GM19025 (cell line): ENCODE measurements around the gene C16orf95.

ENCODE experiments used
- ATAC-seq: cut with Tn5 transposase; IDR thresholded peaks from one replicate; pipeline ENCODE4 v1.9.1; 2021; ENCODE audit warnings: mild to moderate bottlenecking, low read depth, moderate library complexity; ENCODE audit not compliant: unreplicated experiment

Gene C16orf95

DNA sequence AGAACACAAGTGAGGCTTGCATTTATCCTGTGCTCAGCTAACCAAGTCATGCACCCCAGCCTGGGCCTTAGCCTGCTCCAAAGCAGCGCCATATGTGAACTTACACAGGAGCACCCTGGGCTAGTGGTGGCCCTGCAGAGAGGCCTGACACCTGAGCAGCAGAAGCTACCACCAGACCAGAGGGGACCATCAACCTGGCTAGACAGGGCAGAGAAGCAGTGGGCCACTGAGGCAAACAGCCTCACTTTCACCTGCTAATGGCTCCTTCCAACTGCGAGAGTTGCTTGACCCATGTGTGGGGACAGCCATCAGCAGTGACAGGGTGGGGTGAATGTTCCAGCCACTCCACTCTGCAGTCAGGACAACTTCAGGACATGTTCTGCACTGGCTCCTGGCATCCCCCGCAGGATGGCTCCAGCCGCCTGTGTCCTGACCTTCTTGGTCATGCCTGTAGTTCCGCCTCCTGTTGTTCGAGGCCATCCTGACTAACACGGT, 2.9 kb upstream of the C16orf95 start:
- ATAC-seq: no peak

DNA sequence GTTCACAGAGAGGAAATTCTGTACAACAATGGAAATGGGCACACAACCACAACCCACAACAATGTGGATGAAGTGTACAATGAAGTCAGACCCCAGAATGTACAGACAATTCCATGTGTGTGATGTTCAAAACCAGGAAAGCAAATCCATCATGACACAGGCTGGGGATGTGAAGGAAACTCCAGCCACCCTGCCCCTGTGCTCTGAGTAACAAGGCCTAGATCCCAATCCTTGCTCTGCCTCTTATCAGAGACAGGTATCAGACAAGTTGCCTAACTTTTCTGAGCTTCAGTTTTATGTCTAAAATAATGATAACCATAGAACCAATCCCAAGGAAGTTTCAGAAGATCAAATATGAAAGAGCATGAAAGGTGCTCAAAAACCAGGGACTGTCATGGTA, 1.8 kb upstream of the C16orf95 start:
- ATAC-seq: no peak

DNA sequence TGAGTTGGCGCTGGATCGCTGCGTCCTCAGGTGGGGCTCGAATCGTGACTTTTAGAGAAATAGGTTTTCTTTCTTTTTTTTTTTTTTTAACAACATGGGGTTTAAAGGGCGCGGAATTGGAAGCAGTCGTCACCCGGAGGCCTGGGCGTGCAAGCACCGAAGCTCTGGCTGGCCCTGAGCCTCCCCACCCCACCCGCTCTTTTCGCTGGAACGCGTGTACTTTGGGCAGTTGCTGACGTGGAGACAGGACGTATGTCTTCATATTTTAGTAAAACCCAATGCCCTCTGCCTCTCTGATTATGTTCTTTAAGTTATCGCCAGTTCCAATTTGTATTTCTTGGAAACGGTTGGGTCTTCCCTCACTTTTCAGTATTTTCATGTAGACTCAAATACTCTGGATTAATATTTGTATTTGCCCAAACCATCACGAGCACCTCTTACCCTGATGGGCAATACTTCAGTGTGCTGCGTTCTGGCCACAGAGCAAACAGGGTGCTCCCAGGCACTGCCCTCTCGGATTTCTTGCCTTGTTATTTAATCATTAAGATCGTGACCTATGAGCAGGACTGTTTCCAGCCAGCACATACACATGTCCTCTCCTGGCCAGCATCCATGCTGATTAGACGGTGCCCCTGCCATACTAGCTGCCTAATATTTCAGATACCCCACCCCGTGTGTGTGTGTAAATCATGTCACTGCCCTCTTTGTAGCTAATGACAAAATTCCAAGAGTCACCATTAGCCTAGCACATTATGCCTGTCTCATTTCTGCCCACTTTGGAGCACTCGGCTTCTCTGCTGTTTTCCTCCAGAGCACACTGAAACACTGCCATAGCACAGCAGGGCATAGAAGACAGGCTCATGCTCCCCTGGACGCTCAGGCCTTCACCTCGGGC, 805 bp upstream of the C16orf95 start:
- ATAC-seq: no peak

DNA sequence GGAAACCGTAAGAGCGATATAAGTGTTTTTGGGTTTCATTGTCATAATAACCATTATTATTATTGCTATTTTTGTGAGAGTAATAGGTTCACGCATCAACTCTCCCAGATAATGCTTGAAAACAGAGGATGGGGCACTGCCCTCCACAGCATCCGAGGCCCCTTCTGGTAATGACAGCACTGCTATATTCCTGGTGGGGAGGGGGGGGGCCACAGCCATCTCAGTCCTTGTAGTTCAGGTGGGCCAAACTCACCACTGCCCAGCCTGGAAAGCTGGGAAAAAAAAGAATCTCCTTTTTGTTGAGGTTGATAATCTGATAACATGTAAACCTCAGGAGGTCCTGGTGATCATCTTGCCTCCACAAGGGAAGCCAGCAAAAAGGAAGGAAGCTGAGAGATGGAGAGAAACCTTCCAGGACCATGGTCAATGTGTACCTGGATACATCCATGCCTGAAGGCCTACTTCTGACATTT, 706 bp downstream of the C16orf95 start:
- ATAC-seq: no peak

DNA sequence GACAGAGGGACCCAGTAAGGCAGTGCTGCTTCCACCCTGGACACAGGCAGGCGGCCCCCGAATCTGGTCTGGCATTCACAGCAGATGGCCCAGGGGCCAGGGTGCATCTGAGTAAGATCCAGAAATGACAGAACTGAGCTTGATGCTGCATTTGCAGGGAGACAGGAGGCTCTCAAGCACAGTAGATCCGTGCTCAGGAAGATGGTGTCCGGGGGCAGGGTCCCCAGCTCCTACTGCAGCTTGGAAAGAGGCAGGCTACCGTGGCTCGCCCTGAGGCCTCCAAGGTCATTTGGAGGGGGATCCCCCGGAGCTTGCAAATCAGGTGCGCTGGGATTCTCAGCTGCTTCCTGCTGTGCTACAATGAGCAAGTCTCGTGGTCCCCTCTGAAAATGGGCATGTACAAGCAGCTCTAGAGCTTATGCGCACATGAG, 2.2 kb downstream of the C16orf95 start:
- ATAC-seq: no peak

DNA sequence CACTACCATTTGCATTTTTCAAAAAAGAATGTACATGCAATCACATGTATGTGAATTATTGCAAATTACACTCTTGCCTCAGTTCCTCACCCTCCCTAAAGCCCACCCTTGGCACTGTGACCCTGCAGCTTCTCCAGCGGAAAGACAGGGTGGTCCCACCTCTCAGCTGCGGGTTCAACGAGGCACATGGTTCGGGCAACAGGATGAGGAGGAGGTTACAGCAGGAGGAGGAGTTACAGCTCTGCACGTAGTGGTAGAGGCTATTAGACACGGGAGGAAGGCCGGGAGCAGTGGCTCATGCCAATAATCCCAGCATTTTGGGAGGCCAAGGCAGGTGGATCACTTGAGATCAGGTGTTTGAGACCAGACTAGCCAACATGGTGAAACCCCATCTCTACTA, 5.2 kb downstream of the C16orf95 start:
- ATAC-seq: no peak

DNA sequence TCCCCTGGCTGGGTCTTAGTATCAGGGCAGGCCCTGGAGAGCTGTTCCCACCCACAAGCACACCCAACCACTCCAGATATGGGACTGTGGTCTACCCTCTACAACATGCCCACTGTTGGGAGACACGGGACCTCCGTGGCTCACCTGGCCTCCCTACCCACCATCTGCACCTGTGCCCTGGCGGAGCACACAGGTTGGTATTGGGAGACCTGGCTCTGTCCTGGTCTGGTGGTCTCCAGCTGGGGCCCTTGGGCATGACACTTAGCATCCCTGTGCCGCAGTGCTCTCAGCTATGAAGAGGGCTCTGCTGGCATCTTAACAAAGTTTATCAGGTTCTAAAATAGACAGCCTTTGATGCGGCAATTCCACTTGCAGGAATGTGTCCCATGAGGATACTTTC, 5.8 kb downstream of the C16orf95 start:
- ATAC-seq: no peak

DNA sequence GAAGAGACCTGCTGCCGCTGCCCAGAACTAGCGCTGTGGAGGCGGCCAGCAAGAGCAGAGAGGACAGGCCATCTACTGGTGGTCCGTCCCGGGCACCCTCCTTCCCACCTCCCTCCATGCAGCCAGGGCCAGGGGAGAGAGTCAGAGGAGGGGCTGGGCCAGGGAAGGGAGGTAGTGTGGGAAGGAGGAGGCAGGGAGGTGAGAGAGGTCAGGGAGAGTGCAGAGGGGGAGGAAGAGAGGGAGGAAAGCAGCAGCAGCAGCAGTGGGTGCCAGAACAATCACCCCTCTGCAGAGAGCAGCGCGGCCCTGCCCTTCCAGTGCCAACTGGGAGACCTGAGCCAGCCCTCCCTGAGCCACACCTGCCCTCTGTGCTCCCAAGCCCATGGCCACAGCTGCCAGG, 6.6 kb downstream of the C16orf95 start:
- no peak for ATAC-seq

DNA sequence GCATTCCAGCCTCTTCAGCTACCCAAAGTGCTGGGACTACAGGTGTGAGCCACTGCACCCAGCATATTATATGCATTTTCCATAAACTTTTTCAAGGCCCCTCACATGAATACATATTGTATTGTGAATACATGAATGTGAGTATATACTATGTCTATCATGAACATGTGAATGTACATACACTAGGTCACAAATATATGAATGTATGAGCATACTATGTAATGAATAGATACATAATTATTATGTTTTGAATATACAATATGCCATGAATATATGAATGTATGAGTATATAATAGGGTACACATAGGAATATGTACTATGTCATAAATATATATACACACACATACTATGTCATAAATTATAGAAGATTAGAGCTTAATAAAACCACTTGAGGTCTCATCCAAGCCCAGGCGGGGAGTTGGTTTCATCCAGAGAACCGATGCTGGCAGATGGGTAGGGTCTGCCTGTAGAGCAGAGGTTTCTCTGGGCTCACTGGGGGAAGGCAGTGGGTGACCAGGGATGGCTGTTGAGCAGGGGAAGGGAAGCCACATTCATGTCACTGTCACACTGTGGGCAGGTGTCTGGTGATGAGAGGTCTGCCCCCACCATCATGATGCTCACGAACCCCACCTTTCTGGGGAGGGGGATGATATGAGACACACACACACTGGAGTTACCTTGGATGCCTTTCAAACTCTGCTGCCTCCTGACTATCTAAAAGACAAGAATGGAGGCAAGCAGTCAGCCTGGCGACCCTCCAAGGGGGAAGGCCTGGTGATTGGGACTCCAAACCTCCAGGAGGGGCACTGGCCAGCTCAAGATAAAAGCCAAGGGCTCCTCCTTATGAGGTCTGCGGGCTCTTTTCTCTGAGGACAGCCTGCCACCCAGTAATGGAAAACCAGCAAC, 7.3 kb downstream of the C16orf95 start:
- no peak for ATAC-seq

DNA sequence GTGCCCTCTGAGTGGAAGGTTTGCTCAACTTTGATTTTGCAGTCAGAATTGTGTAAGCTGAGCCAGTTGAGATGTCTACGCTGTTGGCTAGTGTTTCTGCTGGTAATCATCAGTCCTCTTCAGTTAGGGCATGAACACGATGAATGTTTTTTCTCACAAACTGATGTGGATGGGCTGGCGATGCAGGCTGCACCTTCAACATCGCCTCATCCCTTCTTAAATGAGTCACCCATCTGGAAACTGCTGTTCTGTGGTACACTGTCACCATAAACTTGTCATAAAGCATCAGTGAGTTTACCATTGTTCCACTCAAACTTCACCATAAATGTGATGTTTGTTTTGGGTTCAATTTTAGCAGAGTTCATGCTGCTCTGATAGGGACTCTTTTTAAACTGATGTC, 8.4 kb downstream of the C16orf95 start:
- ATAC-seq: no peak

DNA sequence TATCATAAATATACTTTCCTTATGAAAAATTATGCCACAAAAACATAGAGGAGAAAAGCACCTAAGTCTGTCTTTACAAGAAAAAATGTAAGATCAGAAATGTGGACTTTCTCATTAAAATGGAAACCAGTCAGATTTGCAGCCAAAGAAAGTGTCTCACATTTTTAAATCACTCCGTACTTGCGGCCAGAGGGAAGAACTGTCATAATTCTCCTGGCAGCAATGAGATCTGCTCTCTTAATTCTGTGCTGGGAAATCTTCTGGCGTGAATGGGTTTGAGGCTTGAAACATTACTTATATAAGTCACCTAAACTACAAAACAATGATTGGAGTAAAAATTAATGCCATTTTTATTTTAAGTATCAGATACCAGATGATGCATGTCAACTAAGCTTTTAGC, 10.7 kb downstream of the C16orf95 start:
- no peak for ATAC-seq

DNA sequence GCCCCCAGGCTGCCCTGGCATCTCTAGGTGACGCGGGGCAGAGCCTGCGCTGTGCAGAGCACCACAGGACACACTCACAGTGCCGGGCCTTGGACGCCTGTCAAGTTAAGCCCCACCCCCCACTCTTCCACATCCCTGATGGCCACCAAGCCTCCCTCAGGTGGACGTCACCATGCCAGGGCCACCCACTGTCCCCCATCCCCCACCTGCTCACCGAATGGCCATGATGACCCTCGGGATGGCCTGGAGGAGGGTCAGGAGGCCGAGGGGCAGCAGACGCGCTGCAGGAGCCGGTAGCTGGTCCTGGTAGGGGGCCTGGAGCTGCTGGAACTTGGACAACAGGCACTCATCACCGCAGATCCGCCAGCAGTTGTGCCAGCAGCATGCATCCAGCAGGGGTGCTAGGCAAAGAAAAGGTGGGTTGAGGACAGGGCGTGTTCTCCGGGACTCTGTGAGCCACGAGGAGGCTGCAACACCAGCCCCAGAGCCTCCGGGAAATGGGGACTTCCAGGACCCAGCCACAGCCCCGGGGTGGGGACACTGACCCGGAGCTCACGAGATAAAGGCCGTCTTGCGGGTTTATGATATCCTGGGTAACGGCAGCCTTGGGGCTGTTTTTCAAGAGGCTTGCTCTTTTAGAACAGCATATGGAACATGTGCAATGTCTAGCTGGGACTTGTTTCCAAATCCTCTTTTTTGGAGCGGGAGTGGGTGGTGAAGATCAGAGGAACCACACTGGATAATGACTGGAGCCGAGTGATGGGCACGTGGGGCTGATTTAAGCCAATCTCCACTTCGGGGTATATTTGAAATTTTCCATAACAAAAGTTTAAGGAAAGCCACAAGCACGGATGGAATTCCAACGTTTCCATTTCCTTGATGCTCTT, 11.4 kb downstream of the C16orf95 start:
- ATAC-seq: no peak

DNA sequence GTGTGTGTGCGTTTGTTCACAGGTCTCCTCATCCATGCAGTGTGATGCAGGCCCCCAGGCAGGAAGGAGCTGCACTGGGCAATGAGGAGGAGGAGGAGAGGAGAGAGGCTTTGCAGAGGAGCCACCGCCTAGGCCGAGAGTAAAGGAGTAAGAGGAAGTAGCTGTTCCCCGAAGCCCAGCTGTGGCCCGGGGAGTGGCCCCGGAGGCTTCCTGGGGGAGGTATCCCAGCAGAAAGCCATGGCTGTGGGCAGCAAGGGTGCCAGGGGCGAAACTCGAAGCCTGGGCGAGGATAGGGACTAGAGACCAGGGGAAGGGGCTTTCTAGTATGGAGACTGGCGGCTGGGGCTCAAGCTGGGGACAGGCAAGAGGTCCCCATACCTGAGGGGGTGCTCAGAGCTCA, 12.2 kb downstream of the C16orf95 start:
- ATAC-seq: no peak

DNA sequence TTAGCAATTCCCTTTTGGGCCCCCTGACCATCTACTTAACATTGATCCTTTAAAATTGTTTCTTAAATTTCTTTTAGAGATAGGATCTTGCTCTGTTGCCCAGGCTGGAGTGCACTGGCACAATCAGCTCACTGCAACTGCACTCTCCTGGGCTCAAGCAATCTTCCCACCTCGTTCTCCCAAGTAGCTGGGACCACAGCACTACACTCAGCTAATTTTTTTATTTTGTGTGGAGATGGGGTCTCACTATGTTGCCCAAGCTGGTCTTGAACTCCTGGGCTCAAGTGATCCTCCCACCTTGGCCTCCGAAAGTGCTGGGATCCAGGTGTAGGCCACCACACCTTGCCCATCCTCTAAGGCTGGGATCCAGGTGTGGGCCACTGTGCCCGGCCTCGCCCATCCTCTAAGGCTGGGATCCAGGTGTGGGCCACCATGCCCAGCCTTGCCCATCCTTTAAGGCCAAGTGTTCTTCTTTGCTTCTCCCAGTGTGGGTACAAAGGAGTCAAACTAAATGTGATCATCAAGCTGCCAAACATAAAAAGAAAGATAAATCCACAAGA, 13.2 kb downstream of the C16orf95 start:
- no peak for ATAC-seq

DNA sequence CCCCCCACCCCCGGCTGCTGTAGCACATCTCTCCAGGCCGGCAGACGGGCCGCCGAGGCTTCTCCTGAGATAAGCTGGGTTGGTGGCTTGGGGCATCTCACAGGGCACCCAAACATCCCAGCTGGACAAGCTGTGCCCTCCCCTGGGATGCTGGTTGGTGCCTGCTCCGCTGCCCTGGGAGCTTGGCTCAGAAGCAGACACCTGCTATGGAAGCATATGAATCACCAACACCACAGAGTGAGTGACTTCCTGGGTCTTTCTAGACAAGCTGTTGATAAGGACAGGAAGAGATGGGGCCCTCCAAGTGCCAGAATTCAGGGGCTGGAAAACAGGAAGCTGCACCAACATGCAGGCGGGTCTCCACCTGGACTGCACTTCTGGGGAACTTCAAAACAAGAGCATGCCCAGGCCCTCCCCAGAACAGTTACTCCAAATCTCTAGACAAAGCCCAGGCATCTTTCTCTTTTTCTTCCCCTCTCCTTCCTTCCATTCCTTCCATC, 13.7 kb downstream of the C16orf95 start:
- no peak for ATAC-seq

DNA sequence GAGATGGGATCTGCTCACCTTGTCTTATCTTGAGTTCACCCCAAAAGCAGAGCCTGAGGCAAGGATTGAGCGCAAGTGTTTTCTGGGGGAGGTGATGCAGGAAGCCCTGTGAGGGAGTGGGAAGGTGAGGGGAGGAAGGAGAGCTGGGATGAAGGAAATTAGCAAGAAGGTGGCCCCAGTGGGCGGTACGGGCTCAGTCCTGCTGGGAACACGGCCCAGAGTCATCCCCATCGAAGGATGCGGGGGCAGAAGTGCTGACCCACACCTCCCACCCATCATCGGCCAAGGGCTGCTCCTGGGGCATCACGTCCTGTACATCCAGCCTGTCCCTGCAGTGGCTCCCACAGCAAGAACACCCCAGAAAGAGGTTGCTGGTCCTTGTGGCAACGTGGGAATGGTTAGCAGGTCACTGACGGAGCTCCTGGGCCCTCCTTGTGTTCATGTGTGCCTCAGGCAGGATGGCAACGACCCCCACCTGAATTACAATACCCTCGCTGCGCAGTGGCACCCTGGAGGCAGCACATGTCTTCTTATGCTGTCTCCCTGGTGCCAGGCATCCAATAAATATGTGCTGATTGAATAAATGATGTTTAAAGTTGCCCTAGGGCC, 18.2 kb downstream of the C16orf95 start:
- ATAC-seq: no peak

DNA sequence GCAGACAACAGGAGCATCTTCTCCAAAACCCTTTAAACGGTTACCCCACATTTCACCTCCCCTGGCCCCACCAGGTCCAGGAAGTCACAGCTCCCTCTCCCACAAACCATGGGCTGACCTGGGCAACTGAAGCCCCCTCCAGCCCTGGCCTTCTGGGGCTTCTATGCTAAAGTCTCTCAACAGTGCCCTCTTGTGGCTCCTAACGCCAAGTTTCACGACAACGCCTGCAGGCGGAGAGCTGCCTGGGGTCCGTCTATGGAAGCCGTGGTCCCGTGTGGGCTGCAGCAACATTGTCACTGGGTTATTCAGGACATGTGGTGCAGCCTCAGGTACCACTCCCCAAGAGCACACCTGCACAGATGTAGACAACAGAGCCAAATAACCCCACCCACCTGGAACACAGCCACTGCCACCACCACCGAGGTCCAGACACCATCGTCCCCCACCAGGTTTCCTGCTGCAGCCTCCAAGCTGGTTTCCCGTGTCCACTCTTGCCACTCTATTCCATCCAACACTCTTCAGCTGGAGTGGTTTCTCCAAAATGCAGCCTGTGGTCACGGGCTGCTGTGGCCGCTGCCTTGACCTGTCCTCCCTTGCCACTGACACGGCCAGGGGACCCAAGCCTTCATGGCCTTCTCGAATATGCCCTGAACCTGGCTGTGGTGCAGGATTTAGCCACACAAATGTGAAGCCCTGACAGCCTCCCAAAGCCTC, 19.1 kb downstream of the C16orf95 start:
- ATAC-seq: no peak

DNA sequence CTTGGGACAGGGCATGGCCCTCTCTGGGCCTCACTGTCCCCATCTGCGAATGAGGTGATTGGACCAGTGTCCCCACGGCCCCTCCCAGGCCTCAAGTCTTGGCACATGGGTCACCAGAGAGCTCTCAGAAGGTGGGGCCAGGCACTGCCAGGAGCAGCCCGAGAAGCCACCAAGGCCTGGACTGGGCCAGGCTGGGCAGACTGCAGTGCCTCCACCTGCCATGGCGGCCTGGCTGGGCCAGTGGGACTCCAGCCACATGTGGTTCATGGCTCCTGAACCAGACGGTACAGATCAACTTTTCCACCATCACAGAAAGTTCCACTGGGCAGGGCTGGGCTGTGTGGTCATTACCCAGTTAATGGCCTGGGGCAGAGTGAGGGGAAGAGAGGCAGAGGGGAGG, 19.8 kb downstream of the C16orf95 start:
- no peak for ATAC-seq
